Lung (tissue), 12 donors: ENCODE measurements around the gene SLC5A12. TPM values are rescaled to one million over a fixed set of nuclear protein-coding genes. Genes with fewer than 3 reads are reported as not detected.

Source experiments
- ATAC-seq: fragments of 200-7000 bp; cut with Tn5 transposase; one replicate; pipeline ENCODE4 v1.9.1; 2020; ENCODE audit warnings: moderate number of reproducible peaks; ENCODE audit not compliant: insufficient read depth, low FRiP score
- DNase-seq, 3 donors: peaks; one replicate each; pipeline ENCODE4 v3.0.0-alpha.2; 2013 to 2017
- H3K27ac ChIP-seq, 2 donors: one replicate each; pipeline ENCODE4 v1.5.1; 2013; ENCODE audit warnings: mild to moderate bottlenecking in 2 of 2, moderate library complexity in 2 of 2, control low read depth in 1 of 2, inconsistent platforms in 1 of 2, low read depth in 1 of 2, low read length in 1 of 2
- H3K27me3 ChIP-seq, 3 donors: one replicate each; pipeline ENCODE4 v1.5.1; 2013; ENCODE audit warnings: low read length in 2 of 3; ENCODE audit not compliant: control insufficient read depth in 3 of 3, insufficient read depth in 3 of 3
- H3K36me3 ChIP-seq, 4 donors: one replicate each; pipeline ENCODE4 v1.5.1; 2013; ENCODE audit warnings: low read length in 4 of 4, mild to moderate bottlenecking in 1 of 4, moderate library complexity in 1 of 4; ENCODE audit not compliant: control insufficient read depth in 4 of 4, insufficient read depth in 4 of 4
- H3K4me1 ChIP-seq, 5 donors: one replicate each; pipeline ENCODE4 v1.5.1; 2013; ENCODE audit warnings: low read length in 5 of 5, mild to moderate bottlenecking in 2 of 5, moderate library complexity in 1 of 5; ENCODE audit not compliant: control insufficient read depth in 5 of 5, insufficient read depth in 5 of 5
- H3K4me3 ChIP-seq: one replicate; pipeline ENCODE4 v1.5.1; 2013; ENCODE audit warnings: mild to moderate bottlenecking, control low read depth, moderate library complexity
- H3K9ac ChIP-seq, 2 donors: one replicate each; pipeline ENCODE4 v1.5.1; 2013; ENCODE audit warnings: low read length in 2 of 2, control low read depth in 1 of 2; ENCODE audit not compliant: insufficient read depth in 1 of 2
- H3K9me3 ChIP-seq, 4 donors: one replicate each; pipeline ENCODE4 v1.5.1; 2013; ENCODE audit warnings: low read length in 3 of 4, mild to moderate bottlenecking in 1 of 4, moderate library complexity in 1 of 4; ENCODE audit not compliant: control insufficient read depth in 4 of 4, insufficient read depth in 3 of 4
- CTCF ChIP-seq: IDR thresholded peaks from 2 replicates; pipeline ENCODE4 v1.5.1; 2012; ENCODE audit warnings: mild to moderate bottlenecking; ENCODE audit errors: control extremely low read depth, extremely low read depth
- WGBS, 2 donors: extraction: QIAGEN DNeasy Blood & Tissue Kit; methylation state at CpG; one replicate each; pipeline ENCODE4 v1.1.7; 2013; 5-methylcytosine and 5-hydroxymethylcytosine counted together
- polyA plus RNA-seq, 2 donors: library from polyadenylated mRNA; stranded (reverse); fragments of 200-250 nt; gene quantifications; one replicate each; pipeline ENCODE4 v1.2.1, GENCODE V29; 2013
- total RNA-seq, 2 donors: library from RNA; depleted of rRNA in 1 of 2; stranded (reverse); fragments of >200 nt in 1 of 2; gene quantifications; one replicate each; pipeline ENCODE4 v1.2.1, GENCODE V29; 2014 to 2021
- donor health status: control.
- donor health status: control.
- donor health status: Bipolar disorder and iron deficiency.
- donor health status: healthy.
- donor health status: DM: yes; HTN: yes; CAD: no.

Gene SLC5A12
- total and polyA plus RNA-seq, 4 donors: 0.06 TPM; not detected in 3

GRCh38 chr11:26687351-26687750 lies 34.5 kb downstream of the SLC5A12 start:
- H3K27ac ChIP-seq: no peak overlapping the region
- TF ChIP-seq CTCF: no peak
- ATAC-seq (no peak), DNase-seq (no peak)
- no peaks in the 10 kb centered on the region for H3K36me3 ChIP-seq
- 83 to 91% methylated on average over 1 of the region's 1 CpG for WGBS, 2 donors
- no peaks in the 10 kb centered on the region for H3K9me3 ChIP-seq
- no peaks in the 10 kb centered on the region for H3K27me3 ChIP-seq
- H3K9ac ChIP-seq: no peak overlapping the region
- H3K4me3 ChIP-seq: no peak overlapping the region
- no peaks in the 10 kb centered on the region for H3K4me1 ChIP-seq

DNA sequence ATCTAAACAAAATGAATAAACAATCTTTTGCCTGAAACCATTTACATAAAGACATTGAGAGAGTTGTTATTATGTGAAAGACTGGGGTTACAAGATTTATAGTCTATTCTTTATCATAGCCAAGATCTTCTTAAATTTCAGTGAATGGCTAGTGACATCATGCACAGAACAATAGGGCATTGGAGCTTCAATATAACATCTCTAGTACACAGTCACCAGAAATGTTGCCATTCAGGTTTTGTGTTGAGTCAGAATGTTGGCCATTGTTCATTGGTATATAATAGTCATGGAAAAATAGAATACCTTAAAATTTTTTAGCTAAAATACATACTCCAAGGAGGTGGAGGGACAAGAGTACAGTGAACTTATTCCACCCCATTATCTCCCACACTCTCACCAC lies 44.3 kb downstream of the SLC5A12 start:
- ATAC-seq: no peak
- no peak for DNase-seq
- no peak overlapping the region for H3K4me3 ChIP-seq
- H3K27me3 ChIP-seq: no peaks in the 10 kb centered on the region
- H3K9me3 ChIP-seq: no peaks in the 10 kb centered on the region
- no peak overlapping the region for H3K27ac ChIP-seq
- H3K36me3 ChIP-seq: no peaks in the 10 kb centered on the region
- H3K9ac ChIP-seq: no peak overlapping the region
- no peaks in the 10 kb centered on the region for H3K4me1 ChIP-seq
- TF ChIP-seq CTCF: no peak

DNA sequence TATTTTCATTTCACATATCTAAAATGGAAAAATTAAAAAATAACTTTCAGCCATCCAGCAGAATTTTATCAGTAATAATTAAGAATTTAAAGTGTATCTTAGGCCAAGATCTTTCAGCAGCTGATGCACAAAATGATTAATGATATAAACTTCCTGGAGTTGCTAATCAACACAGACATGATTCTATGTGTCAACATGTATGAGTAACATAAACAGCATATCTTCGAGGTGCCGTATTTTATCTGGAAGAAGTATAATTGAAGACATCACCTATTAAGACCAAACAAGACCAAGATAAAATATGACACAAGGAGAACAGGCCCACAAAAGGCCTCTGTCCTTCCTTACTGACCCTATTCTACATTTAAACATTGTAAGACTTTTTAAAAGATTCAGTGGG lies 45.2 kb downstream of the SLC5A12 start:
- ATAC-seq: no peak
- no peak overlapping the region for H3K4me3 ChIP-seq
- no peaks in the 10 kb centered on the region for H3K9me3 ChIP-seq
- H3K4me1 ChIP-seq: no peaks in the 10 kb centered on the region
- 68 to 75% methylated on average over 2 of the region's 2 CpGs for WGBS, 2 donors
- H3K9ac ChIP-seq: no peak overlapping the region
- no peaks in the 10 kb centered on the region for H3K27me3 ChIP-seq
- no peak for TF ChIP-seq CTCF
- H3K27ac ChIP-seq: no peak overlapping the region
- DNase-seq: no peak
- no peaks in the 10 kb centered on the region for H3K36me3 ChIP-seq

GRCh38 chr11:26675233-26675928 lies 46.5 kb downstream of the SLC5A12 start:
- no peak overlapping the region for H3K27ac ChIP-seq
- DNase-seq (no peak), ATAC-seq (no peak)
- no peaks in the 10 kb centered on the region for H3K27me3 ChIP-seq
- 62 to 76% methylated on average over 2 of the region's 2 CpGs for WGBS, 2 donors
- TF ChIP-seq CTCF: no peak
- H3K9me3 ChIP-seq: no peaks in the 10 kb centered on the region
- no peak overlapping the region for H3K4me3 ChIP-seq
- no peaks in the 10 kb centered on the region for H3K4me1 ChIP-seq
- H3K36me3 ChIP-seq: no peaks in the 10 kb centered on the region
- no peak overlapping the region for H3K9ac ChIP-seq
